Stimulated activated CD8-positive, alpha-beta memory T cell treated with anti-CD3 and anti-CD28 coated beads, Interleukin-15, amount 100 ng/mL, for 1 hour (primary cell): ENCODE data around the gene MMEL1.

Experiments used
- DNase-seq: peaks from one replicate; pipeline ENCODE4 v3.0.0-alpha.2; 2020; ENCODE audit warnings: low read depth

The MMEL1 gene

DNA sequence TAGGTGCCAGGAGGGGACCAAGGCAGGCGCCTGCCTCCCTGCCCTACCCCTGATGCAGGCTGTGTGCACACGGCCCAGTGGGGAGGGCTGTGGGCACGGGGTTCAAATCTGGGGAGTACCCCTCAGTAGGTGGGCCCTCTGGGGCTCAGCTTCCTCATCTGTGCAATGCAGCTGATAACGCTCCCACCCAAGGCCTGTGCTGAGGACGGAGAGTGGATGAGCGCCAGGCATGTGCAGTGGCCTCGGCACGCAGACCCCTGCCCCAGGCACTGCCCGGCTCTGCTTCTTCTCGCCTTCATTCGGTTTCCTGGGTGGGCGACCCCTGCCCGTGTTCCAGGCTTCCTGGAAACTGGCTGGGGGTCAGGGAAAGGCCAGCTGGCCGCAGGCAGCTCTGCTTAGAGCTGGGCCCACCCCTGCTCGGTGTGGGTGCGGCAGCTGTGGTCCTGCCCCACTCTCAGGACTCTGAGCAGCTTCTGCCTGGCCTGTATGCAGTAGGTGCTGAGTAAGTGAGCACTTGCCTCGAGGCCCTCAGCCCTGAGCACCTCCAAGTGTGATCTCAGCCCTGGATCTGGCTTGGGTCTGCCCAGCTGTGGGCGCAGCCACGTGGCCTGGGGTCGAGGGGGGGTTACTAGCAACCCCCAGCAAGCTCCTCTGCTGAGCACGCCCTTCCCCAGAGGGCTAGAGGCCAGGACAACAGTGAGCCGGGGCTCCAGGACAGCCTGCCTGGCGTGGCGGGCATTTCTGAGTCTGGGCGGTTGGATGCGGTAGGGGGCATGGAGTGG lies 88.5 kb downstream of the MMEL1 start:
- DNase-seq, result no peak

DNA sequence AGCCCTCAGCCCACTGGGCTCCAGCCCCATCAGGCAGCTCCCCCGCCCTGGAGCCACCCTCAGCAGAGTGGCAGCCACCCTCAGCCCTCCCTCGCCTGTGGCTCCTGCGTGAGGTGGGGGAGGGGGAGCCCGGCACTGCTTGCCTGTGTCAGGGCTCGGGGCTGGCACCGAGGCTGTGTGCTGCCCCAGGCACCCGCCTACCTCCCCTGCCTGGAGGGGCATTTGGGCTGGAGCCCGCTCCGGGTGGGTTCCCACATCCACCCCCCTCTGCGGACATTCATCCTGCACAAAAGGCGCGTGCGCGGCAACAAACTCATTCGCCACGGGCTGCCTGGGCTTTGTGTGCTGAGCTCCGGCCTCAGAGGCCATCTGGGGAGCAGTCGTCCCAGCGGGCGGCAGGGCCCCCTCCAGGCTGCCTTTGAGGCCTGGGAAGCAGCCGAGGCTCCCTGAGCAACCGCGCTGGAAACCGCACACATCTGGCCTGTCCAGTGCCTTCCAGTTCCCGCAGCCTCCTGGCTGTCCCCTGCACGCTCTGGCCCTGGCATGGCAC lies 89.2 kb downstream of the MMEL1 start:
- DNase-seq, result no peak

DNA sequence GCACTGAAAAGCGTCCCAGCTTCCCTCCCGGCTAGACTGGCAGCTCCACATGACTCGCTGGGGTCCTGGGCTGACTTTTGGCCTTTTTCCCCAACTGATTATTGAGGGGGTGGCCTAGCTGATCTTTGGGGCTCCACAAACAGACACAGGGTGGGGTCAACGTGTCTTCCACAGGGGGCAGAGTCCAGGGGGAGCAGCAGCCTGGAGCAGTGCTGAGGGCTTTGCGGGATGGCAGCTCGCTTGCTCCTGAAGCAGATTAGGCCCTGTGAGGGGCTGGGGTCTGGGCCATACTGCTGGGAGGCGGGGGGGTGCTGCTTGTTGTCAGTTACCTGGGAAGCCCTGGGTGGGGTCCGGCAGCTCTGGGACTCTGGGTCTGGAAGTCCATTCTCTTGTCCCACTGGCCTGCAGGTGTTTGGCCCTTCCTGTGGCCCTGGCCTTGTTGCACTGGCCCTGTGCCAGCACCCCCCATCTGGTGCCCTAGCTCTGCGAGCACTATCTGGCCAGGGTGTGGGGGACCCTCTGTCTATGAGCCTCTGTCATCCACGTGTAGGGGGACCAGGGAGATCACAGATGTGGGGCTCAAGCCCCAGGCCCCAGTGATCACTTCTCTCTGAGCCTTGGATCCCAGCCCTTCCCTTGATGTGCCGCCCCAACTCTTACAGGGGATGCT lies 90.4 kb downstream of the MMEL1 start:
- no peak for DNase-seq

DNA sequence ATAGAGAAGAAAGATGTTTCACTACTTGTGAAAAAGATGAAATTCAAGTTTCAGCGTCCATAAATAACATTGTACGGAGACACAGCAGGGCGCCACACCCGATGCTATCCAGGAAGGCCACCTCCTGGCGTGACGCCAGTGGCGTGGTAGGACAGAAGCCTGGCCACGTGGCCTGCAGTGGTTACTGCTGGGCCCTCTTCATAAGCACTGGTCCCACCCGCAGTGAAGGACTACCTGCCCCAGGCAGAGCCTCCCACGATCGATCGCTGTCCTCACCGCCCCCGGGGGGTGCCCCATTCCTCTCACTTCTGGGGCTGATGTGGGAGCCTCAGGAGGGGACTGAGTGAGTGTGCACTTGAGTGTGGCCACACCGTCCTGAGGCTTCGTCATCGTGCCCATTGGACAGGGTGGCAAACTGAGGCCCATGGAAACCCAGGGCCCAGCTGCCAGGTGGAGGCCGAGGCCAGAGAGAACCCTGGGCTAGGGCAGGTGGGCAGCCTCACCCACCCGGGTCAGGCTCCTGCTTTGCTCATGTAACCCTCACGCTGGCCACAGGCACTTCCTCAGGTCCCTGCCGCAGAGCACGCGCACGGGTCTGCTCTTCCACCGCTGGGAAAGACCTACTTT lies 91.1 kb downstream of the MMEL1 start:
- no peak for DNase-seq

DNA sequence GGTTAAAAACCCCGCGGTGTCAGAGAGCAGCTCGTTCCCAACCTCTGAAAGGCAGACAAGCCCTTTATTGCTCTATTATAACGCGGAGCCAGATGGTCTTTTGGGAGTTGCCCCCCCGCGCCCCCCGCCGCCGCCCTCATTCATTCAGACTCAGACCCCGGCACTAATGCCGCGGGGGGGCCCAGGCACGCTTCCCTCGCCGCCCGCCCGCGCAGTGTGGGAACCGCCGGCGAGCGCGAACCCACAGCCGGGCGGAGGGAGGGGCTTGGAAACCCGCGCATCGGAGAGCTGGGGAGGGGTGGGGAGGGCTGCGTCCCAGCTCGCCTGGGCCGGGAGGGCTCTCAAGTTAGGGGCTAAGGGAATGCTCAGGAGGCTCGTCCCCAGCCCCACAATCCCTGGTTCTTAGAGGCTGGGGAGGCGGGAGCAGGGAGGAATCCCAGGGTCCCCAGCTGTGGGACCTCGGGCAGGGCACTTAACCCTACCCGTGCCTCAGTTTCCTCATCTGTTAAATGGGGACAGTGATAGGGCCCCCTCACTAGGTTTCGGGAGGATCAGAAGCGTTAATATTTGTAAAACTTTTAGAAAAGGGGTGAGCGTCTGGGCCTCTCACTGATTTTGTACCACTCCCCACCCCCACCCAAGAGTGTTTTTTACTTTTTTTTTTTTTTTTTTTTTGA lies 91.9 kb downstream of the MMEL1 start:
- DNase-seq, result no peak
